Ishikawa (cell line): ENCODE results near the gene QSOX2.

Source experiments
- CEBPB ChIP-seq: IDR thresholded peaks from 2 replicates; pipeline ENCODE4 v1.6.1; 2012
- CREB1 ChIP-seq: IDR thresholded peaks from 2 replicates; pipeline ENCODE4 v1.6.1; 2012; ENCODE audit warnings: low read depth
- EGR1 ChIP-seq: IDR thresholded peaks from 2 replicates; pipeline ENCODE4 v1.6.1; 2012
- EP300 ChIP-seq: IDR thresholded peaks from 2 replicates; pipeline ENCODE4 v1.6.1; 2012; ENCODE audit warnings: borderline replicate concordance
- FOXM1 ChIP-seq: IDR thresholded peaks from 2 replicates; pipeline ENCODE4 v1.6.1; 2012; ENCODE audit warnings: low read depth, borderline replicate concordance
- MAX ChIP-seq: IDR thresholded peaks from 2 replicates; pipeline ENCODE4 v1.6.1; 2012
- NFIC ChIP-seq: IDR thresholded peaks from 2 replicates; pipeline ENCODE4 v1.6.1; 2012
- RAD21 ChIP-seq: IDR thresholded peaks from 2 replicates; pipeline ENCODE4 v1.6.1; 2012; ENCODE audit warnings: low read depth
- REST ChIP-seq: IDR thresholded peaks from 2 replicates; pipeline ENCODE4 v1.6.1; 2012; ENCODE audit warnings: low read depth, mild to moderate bottlenecking
- TAF1 ChIP-seq: IDR thresholded peaks from 2 replicates; pipeline ENCODE4 v1.6.1; 2012; ENCODE audit warnings: low read depth, mild to moderate bottlenecking
- TCF12 ChIP-seq: IDR thresholded peaks from 2 replicates; pipeline ENCODE4 v1.6.1; 2012; ENCODE audit warnings: low read depth
- TEAD4 ChIP-seq: IDR thresholded peaks from 2 replicates; pipeline ENCODE4 v1.6.1; 2012
- USF1 ChIP-seq: IDR thresholded peaks from 2 replicates; pipeline ENCODE4 v1.6.1; 2012
- YY1 ChIP-seq: IDR thresholded peaks from 2 replicates; pipeline ENCODE4 v1.6.1; 2012; ENCODE audit warnings: low read depth
- ZBTB7A ChIP-seq: IDR thresholded peaks from 2 replicates; pipeline ENCODE4 v1.6.1; 2012; ENCODE audit warnings: low read depth

Gene QSOX2

GRCh38 chr9:136239135-136239982 lies 6.3 kb downstream of the QSOX2 start:
- TF ChIP-seq YY1 (no peak), MAX (no peak), RAD21 (no peak), REST (no peak), TAF1 (no peak), NFIC (no peak), TEAD4 (no peak), USF1 (no peak), EP300 (no peak), ZBTB7A (no peak), CREB1 (no peak), FOXM1 (no peak), CEBPB (no peak), EGR1 (no peak), TCF12 (no peak)

GRCh38 chr9:136238342-136238732 lies 7.3 kb downstream of the QSOX2 start:
- no peak for TF ChIP-seq REST
- TF ChIP-seq USF1 = no peak
- no peak for TF ChIP-seq CEBPB
- TF ChIP-seq EGR1 = no peak
- no peak for TF ChIP-seq CREB1
- no peak for TF ChIP-seq TAF1
- no peak for TF ChIP-seq TEAD4
- TF ChIP-seq RAD21 = no peak
- no peak for TF ChIP-seq ZBTB7A
- no peak for TF ChIP-seq EP300
- no peak for TF ChIP-seq FOXM1
- no peak for TF ChIP-seq YY1
- TF ChIP-seq NFIC = no peak
- TF ChIP-seq MAX = no peak
- TF ChIP-seq TCF12 = no peak

GRCh38 chr9:136237486-136238341 lies 7.9 kb downstream of the QSOX2 start:
- no peak for TF ChIP-seq NFIC
- TF ChIP-seq CREB1 = no peak
- TF ChIP-seq TAF1 = no peak
- TF ChIP-seq TEAD4 = no peak
- TF ChIP-seq USF1 = no peak
- no peak for TF ChIP-seq FOXM1
- no peak for TF ChIP-seq ZBTB7A
- TF ChIP-seq EGR1 = no peak
- TF ChIP-seq YY1 = no peak
- no peak for TF ChIP-seq TCF12
- TF ChIP-seq RAD21 = no peak
- no peak for TF ChIP-seq CEBPB
- TF ChIP-seq EP300 = no peak
- no peak for TF ChIP-seq REST
- TF ChIP-seq MAX = no peak
